Measurements from ENCODE around the gene GMEB2.

DNA sequence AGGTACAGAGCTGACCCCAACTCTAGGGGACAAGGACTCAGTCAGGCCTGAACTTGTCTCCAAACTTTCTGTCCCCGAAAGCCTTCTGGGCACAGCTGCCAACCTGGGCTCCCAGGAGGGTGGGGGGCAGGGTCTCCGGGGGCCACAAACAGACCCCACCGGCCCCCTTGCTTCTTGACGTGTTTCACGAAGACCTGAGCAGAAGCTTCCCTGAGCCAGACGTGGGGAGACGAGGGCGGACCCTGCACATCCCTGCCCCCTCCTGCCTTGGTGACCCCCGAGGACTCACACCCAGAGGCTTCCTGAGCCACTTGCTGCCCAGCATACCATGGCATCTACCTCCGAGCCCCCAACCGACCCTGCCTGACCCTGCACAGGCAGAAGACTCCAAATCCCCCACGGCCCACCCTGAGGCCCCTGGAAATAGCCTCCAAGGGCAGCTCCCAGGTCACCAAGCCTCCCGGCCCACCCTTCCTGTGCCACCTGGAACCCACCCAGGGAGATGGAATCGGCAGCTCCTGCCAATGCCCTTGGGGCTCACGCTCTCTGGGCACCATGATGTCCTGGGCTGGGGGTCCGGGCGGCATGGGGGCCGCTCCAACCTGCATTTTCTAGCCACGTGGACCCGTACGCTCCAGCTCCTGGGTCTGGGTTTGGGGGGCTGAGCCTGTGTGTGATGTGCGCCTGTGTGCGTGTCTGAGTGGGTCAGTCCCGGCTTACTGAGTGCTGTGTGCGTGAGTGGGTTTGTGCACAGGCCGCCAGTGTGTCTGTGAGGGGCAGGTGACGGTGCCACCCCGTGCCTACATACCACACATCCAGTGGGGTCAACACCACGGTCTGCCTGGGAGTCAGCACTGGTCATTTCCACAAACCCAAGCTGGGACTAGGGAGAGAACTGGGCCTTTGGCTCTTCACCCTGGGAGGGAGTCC lies 87.2 kb downstream of the GMEB2 start:
- no peak for TF ChIP-seq GATA2 (IDR thresholded peaks at IDR 0.05; ENCODE audit: low read depth, low read length)
- TF ChIP-seq GATA3 (IDR thresholded peaks at IDR 0.05; ENCODE audit: low read depth, low read length): no peak
